Naive thymus-derived CD4-positive, alpha-beta T cell (primary cell): ENCODE data around the gene GALNT10. TPM values are rescaled to one million over a fixed set of nuclear protein-coding genes. Genes with fewer than 3 reads are reported as not detected.

Experiments
- ATAC-seq: fragments of 150-1000 bp; cut with Tn5 transposase; 2 replicates; pipeline ENCODE4 v1.10.0; 2021; ENCODE audit warnings: mild to moderate bottlenecking, moderate library complexity
- CTCF ChIA-PET: fragments of 350-600 bp; sonication (Branson Sonifier 250); formaldehyde crosslinking; loops from one replicate; lab custom pipeline; 2021; ENCODE audit warnings: antibody characterized with exemption; lab: Charles Lee
- POLR2A ChIA-PET: fragments of 350-600 bp; sonication (Branson Sonifier 250); formaldehyde crosslinking; loops from one replicate; lab custom pipeline; 2021; ENCODE audit warnings: antibody characterized with exemption, inconsistent platforms; lab: Charles Lee
- DNase-seq, 9 donors: peaks; one replicate each; pipeline versions ENCODE4 v3.0.0 to v3.0.0-alpha.2; 2020 to 2022; ENCODE audit warnings: mixed read lengths in 1 of 9
- H3K27ac ChIP-seq: one replicate; pipeline ENCODE4 v1.7.0; 2013; ENCODE audit warnings: mild to moderate bottlenecking, low read depth, low read length, moderate library complexity
- H3K27me3 ChIP-seq, 2 donors: one replicate each; pipeline ENCODE4 v1.7.0; 2013; ENCODE audit warnings: low read length in 2 of 2, mild to moderate bottlenecking in 2 of 2, moderate library complexity in 2 of 2; ENCODE audit not compliant: control insufficient read depth in 2 of 2, insufficient read depth in 2 of 2
- H3K36me3 ChIP-seq, 3 experiments: 1 replicate in 2 of 3; 2 replicates in 1 of 3; pipeline ENCODE4 v1.7.0; 2013; ENCODE audit warnings: low read length in 3 of 3, mild to moderate bottlenecking in 3 of 3, moderate library complexity in 1 of 3; ENCODE audit not compliant: insufficient read depth in 3 of 3, control insufficient read depth in 2 of 3
- H3K4me1 ChIP-seq, 2 donors: one replicate each; pipeline ENCODE4 v1.7.0; 2013; ENCODE audit warnings: low read length in 2 of 2, mild to moderate bottlenecking in 2 of 2, moderate library complexity in 1 of 2; ENCODE audit not compliant: control insufficient read depth in 2 of 2, insufficient read depth in 2 of 2
- H3K4me3 ChIP-seq: 2 replicates; pipeline ENCODE4 v1.7.0; 2013; ENCODE audit warnings: mild to moderate bottlenecking, low read length
- H3K9me3 ChIP-seq, 3 experiments: 1 replicate in 2 of 3; 2 replicates in 1 of 3; pipeline ENCODE4 v1.7.0; 2013; ENCODE audit warnings: low read length in 3 of 3; ENCODE audit not compliant: control insufficient read depth in 2 of 3
- H3K27ac Mint-ChIP-seq, 9 donors: one replicate each; pipeline ENCODE4 v1.8.0; 2020 to 2022; ENCODE audit warnings: mixed read lengths in 9 of 9, mild to moderate bottlenecking in 8 of 9, moderate library complexity in 5 of 9, inconsistent platforms in 2 of 9
- H3K27me3 Mint-ChIP-seq, 5 donors: one replicate each; pipeline ENCODE4 v1.8.0; 2021 to 2022; ENCODE audit warnings: mixed read lengths in 5 of 5, mild to moderate bottlenecking in 1 of 5
- H3K36me3 Mint-ChIP-seq, 5 donors: one replicate each; pipeline ENCODE4 v1.8.0; 2020 to 2022; ENCODE audit warnings: mixed read lengths in 5 of 5, mild to moderate bottlenecking in 3 of 5, inconsistent platforms in 1 of 5
- H3K4me1 Mint-ChIP-seq, 7 donors: one replicate each; pipeline ENCODE4 v1.8.0; 2020 to 2022; ENCODE audit warnings: mixed read lengths in 7 of 7, mild to moderate bottlenecking in 3 of 7, inconsistent platforms in 1 of 7
- H3K4me3 Mint-ChIP-seq, 10 donors: one replicate each; pipeline ENCODE4 v1.8.0; 2020 to 2022; ENCODE audit warnings: mild to moderate bottlenecking in 10 of 10, mixed read lengths in 10 of 10, moderate library complexity in 6 of 10, inconsistent platforms in 2 of 10
- H3K9me3 Mint-ChIP-seq, 11 donors: one replicate each; pipeline ENCODE4 v1.8.0; 2020 to 2022; ENCODE audit warnings: mixed read lengths in 11 of 11, mild to moderate bottlenecking in 4 of 11, inconsistent platforms in 1 of 11, moderate library complexity in 1 of 11
- intact Hi-C, 2 donors: fragments of 100-400 bp; cut with micrococcal nuclease; formaldehyde crosslinking; loops; one replicate each; pipeline ENCODE4 v1.15.1; 2023
- polyA plus RNA-seq, 2 donors: library from polyadenylated mRNA; unstranded; fragments of 300-500 nt; fragmentation: Illumina TruSeq; gene quantifications; one replicate each; pipeline ENCODE4 v1.2.3, GENCODE V29; 2021
- total RNA-seq, 6 experiments: library from RNA in 5 of 6; stranded (reverse) in 5 of 6; gene quantifications; 1 replicate in 5 of 6; 2 replicates in 1 of 6; pipeline ENCODE4 v1.2.3 and lab custom pipeline; 2021 to 2026

The GALNT10 gene
- total and polyA plus RNA-seq, 7 experiments from 2014 or later, result 6.2 to 56.4 (median 24.8) TPM

GRCh38 chr5:154412316-154412715 lies 221.8 kb downstream of the GALNT10 start:
- H3K27ac ChIP-seq, result no peak overlapping the region
- no peaks in the 10 kb centered on the region for H3K4me1 ChIP-seq
- H3K27me3 ChIP-seq, result no peaks in the 10 kb centered on the region
- H3K36me3 Mint-ChIP-seq, result peaks cover 0 to 35% (median 13%) of the 10 kb centered on the region in 5 donors
- ATAC-seq (no peak), DNase-seq (no peak)
- no peaks in the 10 kb centered on the region for H3K9me3 ChIP-seq
- H3K27ac Mint-ChIP-seq, result no peak overlapping the region
- no peak overlapping the region for H3K4me3 Mint-ChIP-seq
- POLR2A ChIA-PET, result no interaction called here
- CTCF ChIA-PET, result no interaction called here
- H3K27me3 Mint-ChIP-seq, result no peaks in the 10 kb centered on the region
- no peak overlapping the region for H3K4me3 ChIP-seq
- H3K9me3 Mint-ChIP-seq, result no peaks in the 10 kb centered on the region
- peaks cover 0 to 6% (median 0%) of the 10 kb centered on the region in 7 donors for H3K4me1 Mint-ChIP-seq
- intact Hi-C loops, result no loop called here
- H3K36me3 ChIP-seq, result peaks cover 0 to 10% (median 0%) of the 10 kb centered on the region in 3 experiments

- Mint-ChIP-seq H3K4me3 (no peak overlapping the region), H3K27me3 (no peaks in the 10 kb centered on the region), H3K9me3 (no peaks in the 10 kb centered on the region), H3K4me1 (peaks cover 0 to 6% (median 0%) of the 10 kb centered on the region in 7 donors), H3K27ac (peak overlapping the region in 3 of 9 donors; percentile 16 to 74 (median 54)), H3K36me3 (peaks cover 0 to 37% (median 13%) of the 10 kb centered on the region in 5 donors)
- Histone ChIP-seq H3K9me3 (no peaks in the 10 kb centered on the region), H3K4me3 (no peak overlapping the region), H3K27ac (no peak overlapping the region), H3K4me1 (no peaks in the 10 kb centered on the region), H3K36me3 (peaks cover 0 to 14% (median 0%) of the 10 kb centered on the region in 3 experiments), H3K27me3 (no peaks in the 10 kb centered on the region)
- POLR2A ChIA-PET, result no interaction called here
- ATAC-seq, result no peak
- CTCF ChIA-PET, result no interaction called here
- intact Hi-C loops, result no loop called here
- no peak for DNase-seq
These were observed 222.4 kb downstream of the GALNT10 start for GRCh38 chr5:154412925-154413324.

- H3K9me3 Mint-ChIP-seq, result no peaks in the 10 kb centered on the region
- no peak overlapping the region for H3K4me3 ChIP-seq
- no peak overlapping the region for H3K27ac ChIP-seq
- H3K36me3 Mint-ChIP-seq, result peaks cover 0 to 38% (median 13%) of the 10 kb centered on the region in 5 donors
- peaks cover 0 to 27% (median 0%) of the 10 kb centered on the region in 3 experiments for H3K36me3 ChIP-seq
- DNase-seq (no peak), ATAC-seq (no peak)
- no peak overlapping the region for H3K27ac Mint-ChIP-seq
- no peak overlapping the region for H3K4me3 Mint-ChIP-seq
- no peaks in the 10 kb centered on the region for H3K27me3 ChIP-seq
- peaks cover 0 to 6% (median 0%) of the 10 kb centered on the region in 7 donors for H3K4me1 Mint-ChIP-seq
- no peaks in the 10 kb centered on the region for H3K9me3 ChIP-seq
- intact Hi-C loops, result no loop called here
- H3K4me1 ChIP-seq, result no peaks in the 10 kb centered on the region
- ChIA-PET POLR2A (no interaction called here), CTCF (interaction anchor here (0.7 kb wide), 1 partner anchor 323 kb away, joined by 3 read pairs; no protein-coding TSS in a partner anchor)
- no peaks in the 10 kb centered on the region for H3K27me3 Mint-ChIP-seq
These were observed 224.6 kb downstream of the GALNT10 start for GRCh38 chr5:154415114-154415513.

- Histone ChIP-seq H3K27ac (no peak overlapping the region), H3K27me3 (no peaks in the 10 kb centered on the region), H3K36me3 (peaks cover 0 to 17% (median 0%) of the 10 kb centered on the region in 3 experiments), H3K9me3 (no peaks in the 10 kb centered on the region), H3K4me1 (no peaks in the 10 kb centered on the region), H3K4me3 (no peak overlapping the region)
- Mint-ChIP-seq H3K27me3 (no peaks in the 10 kb centered on the region), H3K9me3 (peaks cover 0 to 6% (median 2%) of the 10 kb centered on the region in 11 donors), H3K4me3 (no peak overlapping the region), H3K36me3 (peaks cover 5 to 40% (median 26%) of the 10 kb centered on the region in 5 donors), H3K4me1 (peaks cover 0 to 6% (median under 1%) of the 10 kb centered on the region in 7 donors), H3K27ac (peak overlapping the region in 3 of 9 donors; percentile 26 to 45 (median 44))
- DNase-seq (no peak), ATAC-seq (no peak)
- POLR2A ChIA-PET, result no interaction called here
- CTCF ChIA-PET, result no interaction called here
- intact Hi-C loops, result no loop called here
These were observed 227.8 kb downstream of the GALNT10 start for GRCh38 chr5:154418344-154418820.

GRCh38 chr5:154419236-154419635 lies 228.7 kb downstream of the GALNT10 start:
- H3K36me3 ChIP-seq, result peaks cover 0 to 17% (median 0%) of the 10 kb centered on the region in 3 experiments
- peaks cover 5 to 44% (median 33%) of the 10 kb centered on the region in 5 donors for H3K36me3 Mint-ChIP-seq
- ChIA-PET CTCF (no interaction called here), POLR2A (no interaction called here)
- no peaks in the 10 kb centered on the region for H3K27me3 Mint-ChIP-seq
- ATAC-seq, result no peak
- H3K4me1 Mint-ChIP-seq, result peaks cover 2 to 10% (median 7%) of the 10 kb centered on the region in 7 donors
- no peak overlapping the region for H3K4me3 Mint-ChIP-seq
- intact Hi-C loops, result no loop called here
- no peak overlapping the region for H3K27ac ChIP-seq
- no peak for DNase-seq
- H3K27ac Mint-ChIP-seq, result no peak overlapping the region
- no peak overlapping the region for H3K4me3 ChIP-seq
- no peaks in the 10 kb centered on the region for H3K9me3 ChIP-seq
- no peaks in the 10 kb centered on the region for H3K4me1 ChIP-seq
- no peaks in the 10 kb centered on the region for H3K27me3 ChIP-seq
- peaks cover 0 to 11% (median 3%) of the 10 kb centered on the region in 11 donors for H3K9me3 Mint-ChIP-seq

GRCh38 chr5:154421868-154422267 lies 231.3 kb downstream of the GALNT10 start:
- no peak overlapping the region for H3K4me3 Mint-ChIP-seq
- no peaks in the 10 kb centered on the region for H3K9me3 ChIP-seq
- DNase-seq (no peak), ATAC-seq (peak; percentile 38)
- POLR2A ChIA-PET, result no interaction called here
- intact Hi-C loops, result no loop called here
- no peak overlapping the region for H3K27ac ChIP-seq
- peaks cover 2 to 14% (median 12%) of the 10 kb centered on the region in 7 donors for H3K4me1 Mint-ChIP-seq
- H3K9me3 Mint-ChIP-seq, result peaks cover 0 to 11% (median 3%) of the 10 kb centered on the region in 11 donors
- H3K27me3 Mint-ChIP-seq, result no peaks in the 10 kb centered on the region
- H3K36me3 ChIP-seq, result peaks cover 0 to 17% (median 0%) of the 10 kb centered on the region in 3 experiments
- no peaks in the 10 kb centered on the region for H3K27me3 ChIP-seq
- CTCF ChIA-PET, result no interaction called here
- no peaks in the 10 kb centered on the region for H3K4me1 ChIP-seq
- peaks cover 5 to 50% (median 36%) of the 10 kb centered on the region in 5 donors for H3K36me3 Mint-ChIP-seq
- no peak overlapping the region for H3K4me3 ChIP-seq
- H3K27ac Mint-ChIP-seq, result no peak overlapping the region

GRCh38 chr5:154422298-154422697 lies 231.8 kb downstream of the GALNT10 start:
- ChIA-PET POLR2A (no interaction called here), CTCF (no interaction called here)
- Mint-ChIP-seq H3K9me3 (peaks cover 0 to 14% (median 3%) of the 10 kb centered on the region in 11 donors), H3K4me1 (peaks cover 2 to 16% (median 12%) of the 10 kb centered on the region in 7 donors), H3K27ac (no peak overlapping the region), H3K27me3 (no peaks in the 10 kb centered on the region), H3K4me3 (no peak overlapping the region), H3K36me3 (peaks cover 5 to 55% (median 40%) of the 10 kb centered on the region in 5 donors)
- DNase-seq (no peak), ATAC-seq (no peak)
- peaks cover 0 to 17% (median 0%) of the 10 kb centered on the region in 3 experiments for H3K36me3 ChIP-seq
- intact Hi-C loops, result no loop called here
- H3K4me3 ChIP-seq, result no peak overlapping the region
- H3K27ac ChIP-seq, result no peak overlapping the region
- no peaks in the 10 kb centered on the region for H3K9me3 ChIP-seq
- H3K27me3 ChIP-seq, result no peaks in the 10 kb centered on the region
- H3K4me1 ChIP-seq, result no peaks in the 10 kb centered on the region
